Kidney epithelial cell (primary cell): ENCODE data around the gene RPL35A. TPM values are rescaled to one million over a fixed set of nuclear protein-coding genes. Genes with fewer than 3 reads are reported as not detected.

Source experiments
- DNase-seq: peaks from one replicate; pipeline ENCODE4 v3.0.0-alpha.2; 2010; ENCODE audit warnings: low read depth
- H3K27me3 ChIP-seq: 2 replicates; pipeline ENCODE4 v1.6.0; 2011; ENCODE audit warnings: low read length; ENCODE audit not compliant: control insufficient read depth, insufficient read depth
- H3K36me3 ChIP-seq: 2 replicates; pipeline ENCODE4 v1.5.1; 2011; ENCODE audit warnings: low read length; ENCODE audit not compliant: control insufficient read depth, insufficient read depth
- H3K4me3 ChIP-seq: 2 replicates; pipeline ENCODE4 v1.5.1; 2011; ENCODE audit warnings: low read depth, mild to moderate bottlenecking, control low read depth, low read length
- total RNA-seq: library from RNA; depleted of rRNA; stranded (reverse); fragments of >200 nt; gene quantifications from 2 replicates; pipeline ENCODE4 v1.2.3, GENCODE V29; 2015
- TF ChIP-seq, protein P1 (sequence below): IDR thresholded peaks from 2 replicates; pipeline ENCODE4 v1.5.1; 2011; ENCODE audit warnings: mild to moderate bottlenecking, moderate library complexity, low read length, control low read depth, inconsistent platforms; ENCODE audit not compliant: insufficient read depth, poor library complexity, severe bottlenecking

Gene RPL35A
- total RNA-seq, 1 donor from 2014 or later: 1,140 TPM

DNA sequence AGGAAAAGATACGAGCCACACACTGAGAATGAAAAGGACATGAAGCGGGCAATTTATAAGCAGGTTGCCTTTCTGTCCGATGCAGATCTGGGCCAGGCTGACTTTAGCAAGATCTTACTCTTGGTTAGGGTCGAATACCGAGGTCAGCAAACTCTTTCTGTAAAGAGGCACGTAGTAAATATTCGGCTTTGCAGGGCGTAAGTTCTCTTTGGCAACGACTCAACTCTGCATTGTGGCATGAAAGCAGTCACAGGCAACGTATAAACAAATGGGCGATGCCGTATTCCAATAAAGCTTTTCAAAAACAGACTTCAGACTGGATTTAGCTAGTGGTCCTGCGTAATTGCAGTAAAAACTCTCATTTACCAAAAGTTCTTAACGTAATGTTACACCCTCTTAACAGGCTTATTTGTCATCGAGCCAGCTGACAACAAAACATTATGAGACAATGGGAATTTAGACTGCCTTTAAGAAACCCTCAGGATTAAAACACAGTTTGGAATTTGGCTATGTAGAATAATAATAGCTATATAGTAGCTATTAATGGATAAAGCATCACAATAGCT is 13.1 kb upstream of the RPL35A start:
- TF ChIP-seq, protein P1, sequence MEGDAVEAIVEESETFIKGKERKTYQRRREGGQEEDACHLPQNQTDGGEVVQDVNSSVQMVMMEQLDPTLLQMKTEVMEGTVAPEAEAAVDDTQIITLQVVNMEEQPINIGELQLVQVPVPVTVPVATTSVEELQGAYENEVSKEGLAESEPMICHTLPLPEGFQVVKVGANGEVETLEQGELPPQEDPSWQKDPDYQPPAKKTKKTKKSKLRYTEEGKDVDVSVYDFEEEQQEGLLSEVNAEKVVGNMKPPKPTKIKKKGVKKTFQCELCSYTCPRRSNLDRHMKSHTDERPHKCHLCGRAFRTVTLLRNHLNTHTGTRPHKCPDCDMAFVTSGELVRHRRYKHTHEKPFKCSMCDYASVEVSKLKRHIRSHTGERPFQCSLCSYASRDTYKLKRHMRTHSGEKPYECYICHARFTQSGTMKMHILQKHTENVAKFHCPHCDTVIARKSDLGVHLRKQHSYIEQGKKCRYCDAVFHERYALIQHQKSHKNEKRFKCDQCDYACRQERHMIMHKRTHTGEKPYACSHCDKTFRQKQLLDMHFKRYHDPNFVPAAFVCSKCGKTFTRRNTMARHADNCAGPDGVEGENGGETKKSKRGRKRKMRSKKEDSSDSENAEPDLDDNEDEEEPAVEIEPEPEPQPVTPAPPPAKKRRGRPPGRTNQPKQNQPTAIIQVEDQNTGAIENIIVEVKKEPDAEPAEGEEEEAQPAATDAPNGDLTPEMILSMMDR: no peak
- DNase-seq: no peak
- Histone ChIP-seq H3K36me3 (no peaks in the 10 kb centered on the region), H3K27me3 (no peaks in the 10 kb centered on the region), H3K4me3 (no peak overlapping the region)

GRCh38 chr3:197940745-197941384 is 9.1 kb upstream of the RPL35A start:
- Histone ChIP-seq H3K4me3 (no peak overlapping the region), H3K36me3 (no peaks in the 10 kb centered on the region), H3K27me3 (no peaks in the 10 kb centered on the region)
- TF ChIP-seq, protein P1: no peak
- no peak for DNase-seq

DNA sequence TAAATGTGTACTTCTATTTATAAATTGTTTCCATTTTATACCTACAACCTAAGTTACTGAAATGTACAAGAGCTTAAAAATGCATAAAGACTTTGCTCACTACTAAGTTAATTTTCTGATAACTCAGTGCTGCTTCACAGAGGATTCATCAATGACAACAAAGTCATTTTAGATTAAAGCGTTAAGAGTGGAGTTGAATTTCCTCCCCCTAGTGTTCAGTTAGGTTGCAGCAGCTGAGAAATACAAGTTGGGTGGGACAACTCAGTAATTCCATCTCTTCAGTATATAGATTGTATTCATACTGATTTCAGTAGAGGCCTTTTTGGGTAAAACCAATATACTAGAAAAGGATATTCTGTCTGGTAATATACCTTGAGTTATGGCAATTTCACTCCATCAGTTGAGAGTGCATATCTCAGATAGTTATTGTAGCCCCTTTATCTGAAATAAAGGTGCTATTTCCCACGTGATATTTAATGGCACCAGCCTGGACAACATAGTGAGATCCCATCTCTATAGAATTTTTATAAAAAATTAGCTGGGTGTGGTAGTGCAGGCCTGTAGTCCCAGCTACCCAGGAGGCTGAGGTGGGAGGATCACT is 6.9 kb upstream of the RPL35A start:
- TF ChIP-seq, protein P1: peak; percentile 74
- Histone ChIP-seq H3K4me3 (no peak overlapping the region), H3K36me3 (no peaks in the 10 kb centered on the region), H3K27me3 (no peaks in the 10 kb centered on the region)
- DNase-seq: no peak

GRCh38 chr3:197949191-197949777 is 706 bp upstream of the RPL35A start:
- DNase-seq: no peak
- TF ChIP-seq, protein P1: no peak
- peak overlapping the region; percentile 93 for H3K4me3 ChIP-seq
- H3K27me3 ChIP-seq: no peaks in the 10 kb centered on the region
- peaks cover 2% of the 10 kb centered on the region for H3K36me3 ChIP-seq

GRCh38 chr3:197950677-197951061 is 679 bp downstream of the RPL35A start:
- TF ChIP-seq, protein P1: no peak
- no peak for DNase-seq
- Histone ChIP-seq H3K4me3 (peak overlapping the region; percentile 93), H3K36me3 (peaks cover 2% of the 10 kb centered on the region), H3K27me3 (no peaks in the 10 kb centered on the region)
